HepG2 (cell line): ENCODE data around the gene CADPS.

Source experiments
- BRCA1 ChIP-seq: sonication (generic); formaldehyde crosslinking; IDR thresholded peaks from 2 replicates; pipeline ENCODE4 v1.4.0; 2020; ENCODE audit warnings: missing genetic modification reagents
- CBX1 ChIP-seq: IDR thresholded peaks from one replicate; pipeline ENCODE4 v1.6.1; 2016; ENCODE audit warnings: antibody characterized with exemption, low read depth
- U2AF1 ChIP-seq: fragments of 200-400 bp; formaldehyde crosslinking; optimal IDR thresholded peaks from 2 replicates; pipeline ENCODE3; 2017; ENCODE audit warnings: mild to moderate bottlenecking, low read depth, low read length
- U2AF2 ChIP-seq: fragments of 200-400 bp; formaldehyde crosslinking; IDR thresholded peaks from 2 replicates; pipeline ENCODE4 v1.6.1; 2017; ENCODE audit warnings: low read depth, mild to moderate bottlenecking, low read length
- TF ChIP-seq, protein P1 (sequence below): sonication (generic); formaldehyde crosslinking; IDR thresholded peaks from 2 replicates; pipeline ENCODE4 v1.4.0; 2020; ENCODE audit warnings: mild to moderate bottlenecking, missing genetic modification reagents
- TF ChIP-seq, protein P2 (sequence below): sonication (generic); formaldehyde crosslinking; IDR thresholded peaks from 2 replicates; pipeline ENCODE4 v1.5.0; 2020; ENCODE audit warnings: mild to moderate bottlenecking, missing genetic modification reagents

DNA sequence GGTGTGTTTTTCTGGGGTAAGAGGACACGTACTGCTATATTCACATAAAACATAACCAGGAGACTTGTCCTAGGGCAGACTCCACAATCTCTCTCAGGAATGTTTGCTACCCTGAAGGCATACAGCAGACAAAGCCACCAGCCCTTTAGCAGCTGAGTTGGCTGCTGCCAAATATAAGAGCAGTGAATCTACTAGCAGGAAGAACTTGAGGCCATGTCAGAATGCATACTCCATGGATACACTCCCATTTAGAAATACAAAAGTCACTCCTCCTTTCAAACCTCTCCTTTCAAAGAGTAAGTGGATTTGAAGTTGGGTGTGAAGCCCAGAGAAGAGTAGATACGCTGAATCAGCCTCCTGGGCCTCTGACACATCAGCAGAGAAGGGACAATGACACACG, 94.1 kb downstream of the CADPS start:
- TF ChIP-seq U2AF2 (no peak), CBX1 (no peak), BRCA1 (CRISPR knock-in tag) (no peak), U2AF1 (no peak)
- TF ChIP-seq, protein P1, sequence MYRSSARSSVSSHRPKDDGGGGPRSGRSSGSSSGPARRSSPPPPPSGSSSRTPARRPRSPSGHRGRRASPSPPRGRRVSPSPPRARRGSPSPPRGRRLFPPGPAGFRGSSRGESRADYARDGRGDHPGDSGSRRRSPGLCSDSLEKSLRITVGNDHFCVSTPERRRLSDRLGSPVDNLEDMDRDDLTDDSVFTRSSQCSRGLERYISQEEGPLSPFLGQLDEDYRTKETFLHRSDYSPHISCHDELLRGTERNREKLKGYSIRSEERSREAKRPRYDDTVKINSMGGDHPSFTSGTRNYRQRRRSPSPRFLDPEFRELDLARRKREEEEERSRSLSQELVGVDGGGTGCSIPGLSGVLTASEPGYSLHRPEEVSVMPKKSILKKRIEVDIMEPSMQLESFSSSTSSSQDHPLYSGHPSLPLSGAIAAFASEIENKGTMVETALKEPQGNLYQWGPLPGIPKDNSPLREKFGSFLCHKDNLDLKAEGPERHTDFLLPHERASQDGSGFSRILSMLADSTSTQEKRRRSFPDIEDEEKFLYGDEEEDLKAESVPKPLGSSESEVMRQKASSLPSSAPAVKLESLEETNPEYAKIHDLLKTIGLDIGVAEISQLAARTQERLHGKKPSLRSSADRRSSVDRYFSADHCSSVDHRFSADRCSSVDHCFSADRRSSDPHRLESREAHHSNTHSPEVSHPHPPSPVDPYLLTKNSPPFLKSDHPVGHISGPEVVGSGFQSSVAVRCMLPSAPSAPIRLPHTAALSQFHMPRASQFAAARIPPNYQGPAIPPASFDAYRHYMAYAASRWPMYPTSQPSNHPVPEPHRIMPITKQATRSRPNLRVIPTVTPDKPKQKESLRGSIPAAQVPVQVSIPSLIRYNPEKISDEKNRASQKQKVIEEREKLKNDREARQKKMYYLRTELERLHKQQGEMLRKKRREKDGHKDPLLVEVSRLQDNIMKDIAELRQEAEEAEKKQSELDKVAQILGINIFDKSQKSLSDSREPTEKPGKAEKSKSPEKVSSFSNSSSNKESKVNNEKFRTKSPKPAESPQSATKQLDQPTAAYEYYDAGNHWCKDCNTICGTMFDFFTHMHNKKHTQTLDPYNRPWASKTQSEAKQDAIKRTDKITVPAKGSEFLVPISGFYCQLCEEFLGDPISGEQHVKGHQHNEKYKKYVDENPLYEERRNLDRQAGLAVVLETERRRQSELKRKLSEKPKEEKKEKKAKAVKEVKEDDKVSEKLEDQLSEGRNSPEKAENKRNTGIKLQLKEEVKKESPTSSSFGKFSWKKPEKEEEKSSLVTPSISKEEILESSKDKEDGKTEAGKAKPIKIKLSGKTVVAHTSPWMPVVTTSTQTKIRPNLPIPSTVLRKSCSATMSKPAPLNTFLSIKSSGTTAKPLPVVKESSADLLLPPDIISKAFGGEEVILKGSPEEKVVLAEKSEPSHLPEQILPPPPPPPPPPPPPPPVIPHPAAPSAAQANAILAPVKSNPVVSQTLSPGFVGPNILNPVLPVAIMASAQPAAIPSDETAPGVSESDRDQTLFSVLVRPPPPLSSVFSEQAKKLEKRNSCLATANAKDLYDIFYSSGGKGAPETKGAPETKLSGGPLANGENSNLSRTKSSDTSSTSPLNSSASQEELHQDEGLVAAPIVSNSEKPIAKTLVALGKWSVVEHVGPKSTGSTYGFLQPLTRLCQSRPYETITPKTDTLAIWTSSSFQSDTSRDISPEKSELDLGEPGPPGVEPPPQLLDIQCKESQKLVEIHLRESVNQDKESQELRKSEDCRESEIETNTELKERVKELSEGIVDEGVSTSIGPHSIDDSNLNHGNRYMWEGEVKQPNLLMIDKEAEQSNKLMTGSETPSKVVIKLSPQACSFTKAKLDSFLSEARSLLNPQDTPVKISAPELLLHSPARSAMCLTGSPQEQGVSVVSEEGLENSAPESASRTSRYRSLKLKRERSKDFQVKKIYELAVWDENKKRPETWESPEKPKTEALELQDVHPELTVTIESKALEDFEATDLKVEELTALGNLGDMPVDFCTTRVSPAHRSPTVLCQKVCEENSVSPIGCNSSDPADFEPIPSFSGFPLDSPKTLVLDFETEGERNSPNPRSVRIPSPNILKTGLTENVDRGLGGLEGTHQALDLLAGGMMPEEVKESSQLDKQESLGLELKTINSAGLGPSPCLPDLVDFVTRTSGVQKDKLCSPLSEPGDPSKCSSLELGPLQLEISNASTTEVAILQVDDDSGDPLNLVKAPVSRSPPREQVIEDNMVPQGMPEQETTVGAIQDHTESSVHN (CRISPR knock-in tag), result no peak
- TF ChIP-seq, protein P2, sequence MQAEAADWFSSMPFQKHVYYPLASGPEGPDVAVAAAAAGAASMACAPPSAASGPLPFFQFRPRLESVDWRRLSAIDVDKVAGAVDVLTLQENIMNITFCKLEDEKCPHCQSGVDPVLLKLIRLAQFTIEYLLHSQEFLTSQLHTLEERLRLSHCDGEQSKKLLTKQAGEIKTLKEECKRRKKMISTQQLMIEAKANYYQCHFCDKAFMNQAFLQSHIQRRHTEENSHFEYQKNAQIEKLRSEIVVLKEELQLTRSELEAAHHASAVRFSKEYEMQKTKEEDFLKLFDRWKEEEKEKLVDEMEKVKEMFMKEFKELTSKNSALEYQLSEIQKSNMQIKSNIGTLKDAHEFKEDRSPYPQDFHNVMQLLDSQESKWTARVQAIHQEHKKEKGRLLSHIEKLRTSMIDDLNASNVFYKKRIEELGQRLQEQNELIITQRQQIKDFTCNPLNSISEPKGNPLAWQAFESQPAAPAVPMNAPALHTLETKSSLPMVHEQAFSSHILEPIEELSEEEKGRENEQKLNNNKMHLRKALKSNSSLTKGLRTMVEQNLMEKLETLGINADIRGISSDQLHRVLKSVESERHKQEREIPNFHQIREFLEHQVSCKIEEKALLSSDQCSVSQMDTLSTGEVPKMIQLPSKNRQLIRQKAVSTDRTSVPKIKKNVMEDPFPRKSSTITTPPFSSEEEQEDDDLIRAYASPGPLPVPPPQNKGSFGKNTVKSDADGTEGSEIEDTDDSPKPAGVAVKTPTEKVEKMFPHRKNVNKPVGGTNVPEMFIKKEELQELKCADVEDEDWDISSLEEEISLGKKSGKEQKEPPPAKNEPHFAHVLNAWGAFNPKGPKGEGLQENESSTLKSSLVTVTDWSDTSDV (CRISPR knock-in tag), result no peak
